ENCODE results near the gene AHCYL2. TPM values are rescaled to one million over a fixed set of nuclear protein-coding genes. Genes with fewer than 3 reads are reported as not detected.
"Not testable (repeated sequence)": the region's sequence is repeated elsewhere in the genome, so short reads cannot be mapped to it uniquely, and the experiment has no call there.

Gene AHCYL2
- total RNA-seq, 2 donors from 2014 or later = 28.3 to 31.4 TPM

DNA sequence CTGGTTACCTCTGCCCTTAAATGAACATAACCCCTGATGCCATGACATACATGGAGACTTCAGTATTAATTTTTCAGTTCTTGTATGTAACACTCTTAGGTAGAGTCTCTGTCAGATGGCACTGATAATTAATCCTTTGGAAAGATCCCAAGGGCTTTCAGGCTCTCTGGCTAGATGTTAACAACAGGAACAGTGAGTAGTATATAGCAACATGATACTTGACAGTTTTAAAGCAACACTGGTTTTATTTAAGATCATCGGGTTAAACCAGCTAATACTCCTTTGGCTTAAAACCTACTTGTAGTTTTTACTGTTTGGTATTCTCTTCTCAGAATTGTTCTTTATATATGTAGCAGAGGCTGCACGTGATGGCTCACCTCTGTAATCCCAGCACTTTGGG lies 27.3 kb downstream of the AHCYL2 start:
- no peaks in the 10 kb centered on the region for H3K27me3 ChIP-seq (replicated peaks; ENCODE audit: insufficient read depth)
- no peaks in the 10 kb centered on the region for H3K36me3 ChIP-seq
- no peaks in the 10 kb centered on the region for H3K9me3 ChIP-seq
- H3K4me3 ChIP-seq = no peak overlapping the region
- no peaks in the 10 kb centered on the region for H3K4me1 ChIP-seq (ENCODE audit: control insufficient read depth in 1 of 2, low read depth in 2 of 2)
- ATAC-seq (ENCODE audit: insufficient number of reproducible peaks, low FRiP score, low read depth) (no peak), DNase-seq (ENCODE audit: low spot score) (no peak)
- no peak overlapping the region for H3K27ac ChIP-seq
- TF ChIP-seq, protein P1, sequence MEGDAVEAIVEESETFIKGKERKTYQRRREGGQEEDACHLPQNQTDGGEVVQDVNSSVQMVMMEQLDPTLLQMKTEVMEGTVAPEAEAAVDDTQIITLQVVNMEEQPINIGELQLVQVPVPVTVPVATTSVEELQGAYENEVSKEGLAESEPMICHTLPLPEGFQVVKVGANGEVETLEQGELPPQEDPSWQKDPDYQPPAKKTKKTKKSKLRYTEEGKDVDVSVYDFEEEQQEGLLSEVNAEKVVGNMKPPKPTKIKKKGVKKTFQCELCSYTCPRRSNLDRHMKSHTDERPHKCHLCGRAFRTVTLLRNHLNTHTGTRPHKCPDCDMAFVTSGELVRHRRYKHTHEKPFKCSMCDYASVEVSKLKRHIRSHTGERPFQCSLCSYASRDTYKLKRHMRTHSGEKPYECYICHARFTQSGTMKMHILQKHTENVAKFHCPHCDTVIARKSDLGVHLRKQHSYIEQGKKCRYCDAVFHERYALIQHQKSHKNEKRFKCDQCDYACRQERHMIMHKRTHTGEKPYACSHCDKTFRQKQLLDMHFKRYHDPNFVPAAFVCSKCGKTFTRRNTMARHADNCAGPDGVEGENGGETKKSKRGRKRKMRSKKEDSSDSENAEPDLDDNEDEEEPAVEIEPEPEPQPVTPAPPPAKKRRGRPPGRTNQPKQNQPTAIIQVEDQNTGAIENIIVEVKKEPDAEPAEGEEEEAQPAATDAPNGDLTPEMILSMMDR (IDR thresholded peaks at IDR 0.05) = no peak

DNA sequence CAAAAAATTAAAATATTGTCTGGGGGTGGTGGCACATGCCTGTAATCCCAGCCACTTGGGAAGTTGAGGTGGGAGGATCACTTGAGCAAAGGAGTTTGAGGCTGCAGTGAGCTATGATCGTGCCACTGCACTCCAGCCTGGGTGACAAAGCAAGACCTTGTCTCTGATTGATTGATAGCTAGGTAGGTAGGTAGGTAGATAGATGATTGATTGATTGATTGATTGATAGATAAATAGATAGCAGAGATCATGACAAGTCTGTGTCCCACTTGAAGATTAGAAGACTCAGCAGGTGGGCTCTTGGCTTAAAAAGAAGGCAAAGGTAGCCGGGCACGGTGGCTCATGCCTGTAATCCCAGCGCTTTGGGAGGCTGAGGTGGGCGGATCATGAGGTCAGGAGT lies 27.8 kb downstream of the AHCYL2 start:
- H3K4me3 ChIP-seq; DNase-seq (ENCODE audit: low spot score); H3K27me3 ChIP-seq (replicated peaks; ENCODE audit: insufficient read depth); H3K9me3 ChIP-seq; H3K36me3 ChIP-seq; H3K27ac ChIP-seq; H3K4me1 ChIP-seq (ENCODE audit: control insufficient read depth in 1 of 2, low read depth in 2 of 2); ATAC-seq (ENCODE audit: insufficient number of reproducible peaks, low FRiP score, low read depth): not testable (repeated sequence)

DNA sequence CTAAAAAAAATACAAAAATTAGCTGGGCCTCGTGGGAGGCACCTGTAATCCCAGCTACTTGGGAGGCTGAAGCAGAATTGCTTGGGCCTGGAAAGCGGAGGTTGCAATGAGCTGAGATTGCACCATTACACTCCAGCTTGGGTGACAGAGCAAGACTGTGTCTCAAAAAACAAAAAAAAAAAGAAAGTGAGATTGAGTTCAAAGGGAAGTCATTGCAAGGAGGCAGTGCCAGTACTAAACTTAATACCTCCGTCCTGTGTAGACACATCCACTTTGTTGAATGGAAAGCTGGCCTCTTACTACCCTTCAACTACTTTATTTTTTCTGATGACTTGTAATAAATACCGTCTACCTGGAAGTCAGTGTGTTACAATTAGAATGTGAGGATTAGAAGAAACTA lies 31.0 kb downstream of the AHCYL2 start:
- H3K4me3 ChIP-seq = no peak overlapping the region
- TF ChIP-seq, protein P1 (IDR thresholded peaks at IDR 0.05) = no peak

DNA sequence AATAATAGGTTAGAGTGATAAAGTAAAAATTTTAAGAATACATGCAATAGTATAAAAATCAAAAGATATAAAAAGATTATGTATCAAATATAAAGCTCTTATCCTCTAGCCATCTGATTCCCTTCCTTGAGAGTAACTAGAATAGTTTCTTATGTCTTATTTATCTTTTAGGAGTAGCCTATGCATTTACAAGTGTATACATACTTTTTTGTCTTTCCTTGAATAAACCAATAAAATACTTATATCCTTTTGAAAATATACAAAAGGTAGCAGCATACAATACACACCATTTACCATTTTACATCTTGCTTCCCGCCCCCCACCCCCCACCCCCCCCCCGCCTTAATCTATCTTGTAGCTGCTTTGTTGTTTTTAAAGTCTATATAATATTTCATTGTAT lies 31.4 kb downstream of the AHCYL2 start:
- no peaks in the 10 kb centered on the region for H3K4me1 ChIP-seq (ENCODE audit: control insufficient read depth in 1 of 2, low read depth in 2 of 2)
- DNase-seq (ENCODE audit: low spot score) (no peak), ATAC-seq (ENCODE audit: insufficient number of reproducible peaks, low FRiP score, low read depth) (no peak)
- H3K9me3 ChIP-seq = no peaks in the 10 kb centered on the region
- H3K27me3 ChIP-seq (replicated peaks; ENCODE audit: insufficient read depth) = no peaks in the 10 kb centered on the region
- H3K4me3 ChIP-seq = no peak overlapping the region
- no peak overlapping the region for H3K27ac ChIP-seq
- TF ChIP-seq, protein P1 (IDR thresholded peaks at IDR 0.05) = no peak
- H3K36me3 ChIP-seq = no peaks in the 10 kb centered on the region

More for the DNA sequence above, 31.0 kb downstream of the AHCYL2 start:
- DNase-seq (ENCODE audit: low spot score) = no peak
- Histone ChIP-seq H3K27ac (no peak overlapping the region), H3K27me3 (replicated peaks; ENCODE audit: insufficient read depth) (no peaks in the 10 kb centered on the region), H3K4me1 (ENCODE audit: control insufficient read depth in 1 of 2, low read depth in 2 of 2) (no peaks in the 10 kb centered on the region), H3K36me3 (no peaks in the 10 kb centered on the region), H3K9me3 (no peaks in the 10 kb centered on the region)
- ATAC-seq (ENCODE audit: insufficient number of reproducible peaks, low FRiP score, low read depth) = no peak

DNA sequence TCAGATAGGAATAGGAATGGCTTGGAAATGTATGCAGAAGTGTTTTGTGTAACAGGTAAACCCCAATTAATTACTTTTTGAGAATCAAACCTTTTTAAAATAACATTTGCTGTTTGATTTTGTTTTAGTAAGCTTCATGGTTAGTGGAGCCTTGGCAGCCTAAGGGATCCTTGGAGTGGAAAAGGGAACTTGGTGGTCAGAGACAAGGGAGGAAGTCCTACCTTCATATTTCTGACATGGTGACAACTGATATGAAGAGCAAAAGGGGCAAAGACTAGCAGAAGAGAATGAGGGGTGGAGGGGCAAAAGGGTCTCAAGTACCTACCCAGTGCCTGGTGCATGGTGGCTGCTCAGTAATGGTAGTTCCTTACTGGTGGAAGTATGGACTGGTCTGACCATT lies 32.3 kb downstream of the AHCYL2 start:
- no peak for ATAC-seq (ENCODE audit: insufficient number of reproducible peaks, low FRiP score, low read depth)

More for the DNA sequence above, 32.3 kb downstream of the AHCYL2 start:
- H3K27me3 ChIP-seq (replicated peaks; ENCODE audit: insufficient read depth) = no peaks in the 10 kb centered on the region
- no peak overlapping the region for H3K27ac ChIP-seq
- no peaks in the 10 kb centered on the region for H3K36me3 ChIP-seq
- no peak for DNase-seq (ENCODE audit: low spot score)
- H3K4me1 ChIP-seq (ENCODE audit: control insufficient read depth in 1 of 2, low read depth in 2 of 2) = no peaks in the 10 kb centered on the region
- no peak overlapping the region for H3K4me3 ChIP-seq
- H3K9me3 ChIP-seq = no peaks in the 10 kb centered on the region
- TF ChIP-seq, protein P1 (IDR thresholded peaks at IDR 0.05) = no peak

Data from thoracic aorta (tissue), 2 donors.